ENCODE results near the gene LANCL3.
"Not testable (repeated sequence)": the region's sequence is repeated elsewhere in the genome, so short reads cannot be mapped to it uniquely, and the experiment has no call there.

DNA sequence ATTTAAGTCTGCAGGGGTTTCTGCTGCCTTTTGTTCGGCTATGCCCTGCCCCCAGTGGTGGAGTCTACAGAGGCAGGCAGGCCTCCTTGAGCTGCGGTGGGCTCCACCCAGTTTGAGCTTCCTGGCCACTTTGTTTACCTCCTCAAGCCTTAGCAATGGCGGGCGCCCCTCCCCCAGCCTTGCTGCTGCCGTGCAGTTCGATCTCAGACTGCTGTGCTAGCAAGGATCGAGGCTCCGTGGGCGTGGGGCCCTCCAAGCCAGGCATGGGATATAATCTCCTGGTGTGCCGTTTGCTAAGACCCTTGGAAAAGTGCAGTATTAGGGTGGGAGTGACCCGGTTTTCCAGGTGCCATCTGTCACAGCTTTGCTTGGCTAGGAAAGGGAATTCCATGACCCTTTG, 15.9 kb downstream of the LANCL3 start:
- TF ChIP-seq, protein P1, sequence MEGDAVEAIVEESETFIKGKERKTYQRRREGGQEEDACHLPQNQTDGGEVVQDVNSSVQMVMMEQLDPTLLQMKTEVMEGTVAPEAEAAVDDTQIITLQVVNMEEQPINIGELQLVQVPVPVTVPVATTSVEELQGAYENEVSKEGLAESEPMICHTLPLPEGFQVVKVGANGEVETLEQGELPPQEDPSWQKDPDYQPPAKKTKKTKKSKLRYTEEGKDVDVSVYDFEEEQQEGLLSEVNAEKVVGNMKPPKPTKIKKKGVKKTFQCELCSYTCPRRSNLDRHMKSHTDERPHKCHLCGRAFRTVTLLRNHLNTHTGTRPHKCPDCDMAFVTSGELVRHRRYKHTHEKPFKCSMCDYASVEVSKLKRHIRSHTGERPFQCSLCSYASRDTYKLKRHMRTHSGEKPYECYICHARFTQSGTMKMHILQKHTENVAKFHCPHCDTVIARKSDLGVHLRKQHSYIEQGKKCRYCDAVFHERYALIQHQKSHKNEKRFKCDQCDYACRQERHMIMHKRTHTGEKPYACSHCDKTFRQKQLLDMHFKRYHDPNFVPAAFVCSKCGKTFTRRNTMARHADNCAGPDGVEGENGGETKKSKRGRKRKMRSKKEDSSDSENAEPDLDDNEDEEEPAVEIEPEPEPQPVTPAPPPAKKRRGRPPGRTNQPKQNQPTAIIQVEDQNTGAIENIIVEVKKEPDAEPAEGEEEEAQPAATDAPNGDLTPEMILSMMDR (IDR thresholded peaks at IDR 0.05): not testable (repeated sequence)
- TF ChIP-seq POLR2AphosphoS5 (IDR thresholded peaks at IDR 0.05; ENCODE audit: low read depth, low read length); SIN3A (IDR thresholded peaks at IDR 0.05; ENCODE audit: borderline replicate concordance, insufficient read depth, low read depth, low read length); TCF7L2 (IDR thresholded peaks at IDR 0.05; ENCODE audit: low read depth, low read length): not testable (repeated sequence)
- TF ChIP-seq, protein P2, sequence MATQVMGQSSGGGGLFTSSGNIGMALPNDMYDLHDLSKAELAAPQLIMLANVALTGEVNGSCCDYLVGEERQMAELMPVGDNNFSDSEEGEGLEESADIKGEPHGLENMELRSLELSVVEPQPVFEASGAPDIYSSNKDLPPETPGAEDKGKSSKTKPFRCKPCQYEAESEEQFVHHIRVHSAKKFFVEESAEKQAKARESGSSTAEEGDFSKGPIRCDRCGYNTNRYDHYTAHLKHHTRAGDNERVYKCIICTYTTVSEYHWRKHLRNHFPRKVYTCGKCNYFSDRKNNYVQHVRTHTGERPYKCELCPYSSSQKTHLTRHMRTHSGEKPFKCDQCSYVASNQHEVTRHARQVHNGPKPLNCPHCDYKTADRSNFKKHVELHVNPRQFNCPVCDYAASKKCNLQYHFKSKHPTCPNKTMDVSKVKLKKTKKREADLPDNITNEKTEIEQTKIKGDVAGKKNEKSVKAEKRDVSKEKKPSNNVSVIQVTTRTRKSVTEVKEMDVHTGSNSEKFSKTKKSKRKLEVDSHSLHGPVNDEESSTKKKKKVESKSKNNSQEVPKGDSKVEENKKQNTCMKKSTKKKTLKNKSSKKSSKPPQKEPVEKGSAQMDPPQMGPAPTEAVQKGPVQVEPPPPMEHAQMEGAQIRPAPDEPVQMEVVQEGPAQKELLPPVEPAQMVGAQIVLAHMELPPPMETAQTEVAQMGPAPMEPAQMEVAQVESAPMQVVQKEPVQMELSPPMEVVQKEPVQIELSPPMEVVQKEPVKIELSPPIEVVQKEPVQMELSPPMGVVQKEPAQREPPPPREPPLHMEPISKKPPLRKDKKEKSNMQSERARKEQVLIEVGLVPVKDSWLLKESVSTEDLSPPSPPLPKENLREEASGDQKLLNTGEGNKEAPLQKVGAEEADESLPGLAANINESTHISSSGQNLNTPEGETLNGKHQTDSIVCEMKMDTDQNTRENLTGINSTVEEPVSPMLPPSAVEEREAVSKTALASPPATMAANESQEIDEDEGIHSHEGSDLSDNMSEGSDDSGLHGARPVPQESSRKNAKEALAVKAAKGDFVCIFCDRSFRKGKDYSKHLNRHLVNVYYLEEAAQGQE (IDR thresholded peaks at IDR 0.05; ENCODE audit: insufficient read depth in 1 of 2, low read depth in 2 of 2, low read length in 1 of 2): not testable (repeated sequence)

All from Panc1 (cell line).